Measurements from ENCODE around the gene GALNT8.

GRCh38 chr12:4703676-4704075, 16.5 kb upstream of the GALNT8 start:
- TF ChIP-seq, protein P1, sequence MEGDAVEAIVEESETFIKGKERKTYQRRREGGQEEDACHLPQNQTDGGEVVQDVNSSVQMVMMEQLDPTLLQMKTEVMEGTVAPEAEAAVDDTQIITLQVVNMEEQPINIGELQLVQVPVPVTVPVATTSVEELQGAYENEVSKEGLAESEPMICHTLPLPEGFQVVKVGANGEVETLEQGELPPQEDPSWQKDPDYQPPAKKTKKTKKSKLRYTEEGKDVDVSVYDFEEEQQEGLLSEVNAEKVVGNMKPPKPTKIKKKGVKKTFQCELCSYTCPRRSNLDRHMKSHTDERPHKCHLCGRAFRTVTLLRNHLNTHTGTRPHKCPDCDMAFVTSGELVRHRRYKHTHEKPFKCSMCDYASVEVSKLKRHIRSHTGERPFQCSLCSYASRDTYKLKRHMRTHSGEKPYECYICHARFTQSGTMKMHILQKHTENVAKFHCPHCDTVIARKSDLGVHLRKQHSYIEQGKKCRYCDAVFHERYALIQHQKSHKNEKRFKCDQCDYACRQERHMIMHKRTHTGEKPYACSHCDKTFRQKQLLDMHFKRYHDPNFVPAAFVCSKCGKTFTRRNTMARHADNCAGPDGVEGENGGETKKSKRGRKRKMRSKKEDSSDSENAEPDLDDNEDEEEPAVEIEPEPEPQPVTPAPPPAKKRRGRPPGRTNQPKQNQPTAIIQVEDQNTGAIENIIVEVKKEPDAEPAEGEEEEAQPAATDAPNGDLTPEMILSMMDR (IDR thresholded peaks at IDR 0.05), result no peak
- no peak for TF ChIP-seq POLR2AphosphoS5 (IDR thresholded peaks at IDR 0.05)
